Neural cell (in vitro differentiated cells): ENCODE results near the gene AP1S2. TPM values are rescaled to one million over a fixed set of nuclear protein-coding genes. Genes with fewer than 3 reads are reported as not detected.

ENCODE experiments used
- H2AFZ ChIP-seq: fragments of 200-600, 300-800 bp; sonication (generic), shearing (Covaris generic); 2 replicates; pipeline ENCODE4 v1.6.0; 2014; ENCODE audit warnings: low read depth, mild to moderate bottlenecking, antibody characterized with exemption, low read length, moderate library complexity
- H3F3A ChIP-seq: fragments of 200-600 bp; shearing (Covaris generic); 2 replicates; pipeline ENCODE4 v1.6.1; 2016; ENCODE audit warnings: mild to moderate bottlenecking, moderate library complexity, mixed read lengths, antibody characterized with exemption, low read length; ENCODE audit not compliant: insufficient read depth, poor library complexity, severe bottlenecking
- H3K27ac ChIP-seq: fragments of 200-600, 300-800 bp; sonication (generic), shearing (Covaris generic); 2 replicates; pipeline ENCODE4 v1.5.1; 2014; ENCODE audit warnings: mild to moderate bottlenecking, low read length, moderate library complexity
- H3K27me3 ChIP-seq: fragments of 300-800, 200-600 bp; sonication (generic), shearing (Covaris generic); 2 replicates; pipeline ENCODE4 v1.6.0; 2014; ENCODE audit warnings: mild to moderate bottlenecking, low read depth, low read length, moderate library complexity; ENCODE audit not compliant: insufficient read depth
- H3K36me3 ChIP-seq: fragments of 300-800, 200-600 bp; sonication (generic), shearing (Covaris generic); 2 replicates; pipeline ENCODE4 v1.5.1; 2014; ENCODE audit warnings: mild to moderate bottlenecking, antibody characterized with exemption, low read length, moderate library complexity; ENCODE audit not compliant: insufficient read depth
- H3K4me2 ChIP-seq: fragments of 300-800, 200-600 bp; sonication (generic), shearing (Covaris generic); 2 replicates; pipeline ENCODE4 v1.6.0; 2014; ENCODE audit warnings: mild to moderate bottlenecking, low read length
- H3K4me3 ChIP-seq: fragments of 300-800, 200-600 bp; sonication (generic), shearing (Covaris generic); 2 replicates; pipeline ENCODE4 v1.5.1; 2014; ENCODE audit warnings: mild to moderate bottlenecking, low read length, moderate library complexity
- H3K79me2 ChIP-seq: fragments of 200-600 bp; shearing (Covaris generic); replicated peaks from 2 replicates; pipeline ENCODE4 v1.6.0; 2014; ENCODE audit warnings: mild to moderate bottlenecking, low read length, moderate library complexity; ENCODE audit not compliant: insufficient read depth
- H3K9ac ChIP-seq: fragments of 300-800, 200-600 bp; sonication (generic), shearing (Covaris generic); 2 replicates; pipeline ENCODE4 v1.6.1; 2016; ENCODE audit warnings: mild to moderate bottlenecking, low read length, mixed read lengths
- H3K9me2 ChIP-seq: fragments of 200-600 bp; shearing (Covaris generic); 2 replicates; pipeline ENCODE4 v1.6.1; 2016; ENCODE audit warnings: mild to moderate bottlenecking, low read length, mixed read lengths; ENCODE audit not compliant: insufficient read depth
- H3K9me3 ChIP-seq: fragments of 200-600, 300-800 bp; sonication (generic), shearing (Covaris generic); 2 replicates; pipeline ENCODE4 v1.6.1; 2016; ENCODE audit warnings: mild to moderate bottlenecking, mixed run types, low read length, moderate library complexity, mixed read lengths
- H4K20me1 ChIP-seq: fragments of 200-600 bp; shearing (Covaris generic); 2 replicates; pipeline ENCODE4 v1.6.1; 2016; ENCODE audit warnings: mild to moderate bottlenecking, mixed run types; ENCODE audit not compliant: insufficient read depth
- CTCF ChIP-seq: fragments of 450-650 bp; IDR thresholded peaks from 2 replicates; pipeline ENCODE4 v1.5.1; 2014; ENCODE audit warnings: antibody characterized with exemption, mild to moderate bottlenecking, moderate library complexity; ENCODE audit not compliant: poor library complexity, severe bottlenecking
- EP300 ChIP-seq: fragments of 450-650 bp; conservative IDR thresholded peaks from 2 replicates; pipeline ENCODE4 v1.6.1; 2014; ENCODE audit warnings: antibody characterized with exemption, mild to moderate bottlenecking, moderate library complexity; ENCODE audit not compliant: poor library complexity, severe bottlenecking
- EZH2 ChIP-seq: fragments of 200-600, 300-800 bp; shearing (Covaris generic), sonication (generic); IDR thresholded peaks from 2 replicates; pipeline ENCODE4 v1.6.1; 2014; ENCODE audit warnings: antibody characterized with exemption, low read length, borderline replicate concordance, mild to moderate bottlenecking; ENCODE audit not compliant: insufficient read depth, poor library complexity, severe bottlenecking
- MXI1 ChIP-seq: fragments of 450-650 bp; conservative IDR thresholded peaks from 2 replicates; pipeline ENCODE4 v1.6.1; 2014; ENCODE audit warnings: antibody characterized with exemption, mild to moderate bottlenecking; ENCODE audit not compliant: poor library complexity, severe bottlenecking
- POLR2AphosphoS5 ChIP-seq: IDR thresholded peaks from 2 replicates; pipeline ENCODE4 v1.6.1; 2012
- RAD21 ChIP-seq: fragments of 450-650 bp; conservative IDR thresholded peaks from 2 replicates; pipeline ENCODE4 v1.6.1; 2014; ENCODE audit warnings: antibody characterized with exemption, mild to moderate bottlenecking, moderate library complexity
- REST ChIP-seq: IDR thresholded peaks from 2 replicates; pipeline ENCODE4 v1.6.1; 2012; ENCODE audit warnings: borderline replicate concordance
- SMC3 ChIP-seq: fragments of 450-650 bp; conservative IDR thresholded peaks from 2 replicates; pipeline ENCODE4 v1.6.1; 2014; ENCODE audit warnings: antibody characterized with exemption, mild to moderate bottlenecking, moderate library complexity; ENCODE audit not compliant: poor library complexity
- TAF1 ChIP-seq: IDR thresholded peaks from 2 replicates; pipeline ENCODE4 v1.6.1; 2012; ENCODE audit warnings: low read depth
- polyA plus RNA-seq: library from polyadenylated mRNA; depleted of rRNA; stranded (reverse); fragments of >200 nt; gene quantifications from 2 replicates; pipeline ENCODE4 v1.2.3, GENCODE V29; 2014

AP1S2 gene
- polyA plus RNA-seq, 1 donor from 2014 or later: 160 TPM

GRCh38 chrX:15812192-15812938 lies 42.2 kb downstream of the AP1S2 start:
- Histone ChIP-seq H3K36me3 (no peaks in the 10 kb centered on the region), H3K9me2 (no peaks in the 10 kb centered on the region), H3K4me3 (no peak overlapping the region), H3K27ac (no peak overlapping the region), H3K27me3 (no peaks in the 10 kb centered on the region), H3K79me2 (no peaks in the 10 kb centered on the region), H3F3A (no peaks in the 10 kb centered on the region), H3K9ac (no peak overlapping the region), H3K9me3 (no peaks in the 10 kb centered on the region), H4K20me1 (no peaks in the 10 kb centered on the region), H3K4me2 (no peak overlapping the region), H2AFZ (no peak overlapping the region)
- no peak for TF ChIP-seq EP300
- TF ChIP-seq EZH2: no peak
- TF ChIP-seq SMC3: no peak
- TF ChIP-seq MXI1: no peak

- no peaks in the 10 kb centered on the region for H3K36me3 ChIP-seq
- H2AFZ ChIP-seq: no peak overlapping the region
- H3F3A ChIP-seq: no peaks in the 10 kb centered on the region
- H3K9me3 ChIP-seq: no peaks in the 10 kb centered on the region
- no peak overlapping the region for H3K4me3 ChIP-seq
- H3K9me2 ChIP-seq: no peaks in the 10 kb centered on the region
- no peaks in the 10 kb centered on the region for H3K27me3 ChIP-seq
- H3K79me2 ChIP-seq: no peaks in the 10 kb centered on the region
- no peaks in the 10 kb centered on the region for H4K20me1 ChIP-seq
- no peak overlapping the region for H3K4me2 ChIP-seq
- no peak overlapping the region for H3K9ac ChIP-seq
- TF ChIP-seq CTCF: no peak
- no peak for TF ChIP-seq POLR2AphosphoS5
- TF ChIP-seq EP300: no peak
- TF ChIP-seq RAD21: no peak
- TF ChIP-seq EZH2: no peak
- TF ChIP-seq TAF1: no peak
- TF ChIP-seq SMC3: no peak
- TF ChIP-seq REST: no peak
- TF ChIP-seq MXI1: no peak
- no peak overlapping the region for H3K27ac ChIP-seq
These were observed 46.4 kb downstream of the AP1S2 start for GRCh38 chrX:15808254-15808653.
